HG02571 (cell line): ENCODE results near the gene SNX10.

Source experiments
- ATAC-seq: cut with Tn5 transposase; IDR thresholded peaks from one replicate; pipeline ENCODE4 v1.9.1; 2021; ENCODE audit warnings: mild to moderate bottlenecking, moderate library complexity; ENCODE audit not compliant: unreplicated experiment

The SNX10 gene

GRCh38 chr7:26398756-26399509, 107.3 kb downstream of the SNX10 start:
- peak; percentile 86 for ATAC-seq

- no peak for ATAC-seq
Observed at GRCh38 chr7:26399736-26400135, 108.1 kb downstream of the SNX10 start.

- no peak for ATAC-seq
Observed at GRCh38 chr7:26403640-26404039, 112.0 kb downstream of the SNX10 start.

GRCh38 chr7:26404189-26404996, 112.7 kb downstream of the SNX10 start:
- no peak for ATAC-seq

- ATAC-seq, result no peak
Observed at GRCh38 chr7:26406433-26406832, 114.8 kb downstream of the SNX10 start.

- ATAC-seq, result no peak
Observed at GRCh38 chr7:26409661-26410547, 118.2 kb downstream of the SNX10 start.

GRCh38 chr7:26413007-26413691, 121.5 kb downstream of the SNX10 start:
- no peak for ATAC-seq

- no peak for ATAC-seq
Observed at GRCh38 chr7:26416004-26416403, 124.3 kb downstream of the SNX10 start.

- no peak for ATAC-seq
Observed at GRCh38 chr7:26417911-26418413, 126.3 kb downstream of the SNX10 start.

- ATAC-seq, result no peak
Observed at GRCh38 chr7:26419198-26419597, 127.5 kb downstream of the SNX10 start.

- no peak for ATAC-seq
Observed at GRCh38 chr7:26420422-26421019, 128.9 kb downstream of the SNX10 start.

- ATAC-seq, result no peak
Observed at GRCh38 chr7:26422761-26423160, 131.1 kb downstream of the SNX10 start.

GRCh38 chr7:26423436-26423835, 131.8 kb downstream of the SNX10 start:
- ATAC-seq, result no peak
